WTC11 (cell line): ENCODE data around the gene TSPAN18. TPM values are rescaled to one million over a fixed set of nuclear protein-coding genes. Genes with fewer than 3 reads are reported as not detected.
A peak's percentile ranks its signal among the peaks of the same experiment; 100 is the strongest.

Experiments used
- ATAC-seq: fragments of 200-7000 bp; cut with Tn5 transposase; 2 replicates; pipeline ENCODE4 v1.10.0; 2021; ENCODE audit warnings: mild to moderate bottlenecking, moderate library complexity
- CTCF ChIA-PET: fragments of 300-600 bp; sonication (Branson Sonifier 250); formaldehyde crosslinking; loops from one replicate; lab custom pipeline; 2021; ENCODE audit warnings: antibody characterized with exemption; lab: Charles Lee
- POLR2A ChIA-PET: fragments of 350-600 bp; sonication (Branson Sonifier 250); formaldehyde crosslinking; loops from one replicate; lab custom pipeline; 2021; ENCODE audit warnings: antibody characterized with exemption; lab: Charles Lee
- DNase-seq: peaks from one replicate; pipeline ENCODE4 v3.0.0; 2021; ENCODE audit warnings: low spot score
- H3K27ac Mint-ChIP-seq: 2 replicates; pipeline ENCODE4 v1.8.0; 2021; ENCODE audit warnings: mixed read lengths
- H3K27me3 Mint-ChIP-seq: 2 replicates; pipeline ENCODE4 v1.8.0; 2021; ENCODE audit warnings: low read depth, mild to moderate bottlenecking, moderate library complexity, mixed read lengths
- H3K36me3 Mint-ChIP-seq: 2 replicates; pipeline ENCODE4 v1.8.0; 2021; ENCODE audit warnings: mixed read lengths
- H3K4me1 Mint-ChIP-seq: 2 replicates; pipeline ENCODE4 v1.8.0; 2022; ENCODE audit warnings: mixed read lengths
- H3K4me3 Mint-ChIP-seq: 2 replicates; pipeline ENCODE4 v1.8.0; 2021; ENCODE audit warnings: mild to moderate bottlenecking, moderate library complexity, mixed read lengths
- H3K9me3 Mint-ChIP-seq: 2 replicates; pipeline ENCODE4 v1.8.0; 2021; ENCODE audit warnings: mixed read lengths
- ETV6 ChIP-seq: sonication (generic); formaldehyde crosslinking; IDR thresholded peaks from 2 replicates; pipeline ENCODE4 v1.8.1; 2022; ENCODE audit warnings: mild to moderate bottlenecking, missing genetic modification reagents
- FOXP1 ChIP-seq: sonication (generic); formaldehyde crosslinking; IDR thresholded peaks from 2 replicates; pipeline ENCODE4 v1.8.0; 2022; ENCODE audit warnings: missing genetic modification reagents, mild to moderate bottlenecking, moderate library complexity, borderline replicate concordance
- TCF7 ChIP-seq: sonication (generic); formaldehyde crosslinking; IDR thresholded peaks from 2 replicates; pipeline ENCODE4 v1.8.0; 2022; ENCODE audit warnings: mild to moderate bottlenecking, low read depth, missing genetic modification reagents, moderate library complexity
- ZNF138 ChIP-seq: sonication (generic); formaldehyde crosslinking; conservative IDR thresholded peaks from 2 replicates; pipeline ENCODE4 v1.8.1; 2022; ENCODE audit warnings: mild to moderate bottlenecking, moderate library complexity, missing genetic modification reagents
- ZNF263 ChIP-seq: sonication (generic); formaldehyde crosslinking; IDR thresholded peaks from 2 replicates; pipeline ENCODE4 v1.8.1; 2022; ENCODE audit warnings: low read depth, mild to moderate bottlenecking, moderate library complexity, missing genetic modification reagents
- total RNA-seq: library from RNA; stranded (reverse); gene quantifications from 3 replicates; pipeline ENCODE4 v1.2.3, GENCODE V29; 2021
- TF ChIP-seq, protein P1 (sequence below): fragments of 250-450 bp; sonication (Bioruptor Pico); conservative IDR thresholded peaks from 2 replicates; pipeline ENCODE4 v1.9.0; 2021; ENCODE audit warnings: mild to moderate bottlenecking
- TF ChIP-seq, protein P2 (sequence below): fragments of 250-450 bp; sonication (Bioruptor Pico); IDR thresholded peaks from 2 replicates; pipeline ENCODE4 v1.9.0; 2021; ENCODE audit warnings: mild to moderate bottlenecking, borderline replicate concordance
- TF ChIP-seq, protein P3 (sequence below): fragments of 200-600 bp; IDR thresholded peaks from 2 replicates; pipeline ENCODE4 v1.8.0; 2022; ENCODE audit warnings: antibody characterized with exemption
- TF ChIP-seq, protein P4 (sequence below): sonication (generic); formaldehyde crosslinking; IDR thresholded peaks from 2 replicates; pipeline ENCODE4 v1.8.1; 2023; ENCODE audit warnings: mild to moderate bottlenecking, moderate library complexity, missing genetic modification reagents
- TF ChIP-seq, protein P5 (sequence below): fragments of 250-450 bp; sonication (Bioruptor Pico); IDR thresholded peaks from 2 replicates; pipeline ENCODE4 v1.9.0; 2021; ENCODE audit warnings: mild to moderate bottlenecking
- TF ChIP-seq, protein P6 (sequence below): fragments of 250-450 bp; sonication (Bioruptor Pico); IDR thresholded peaks from 2 replicates; pipeline ENCODE4 v1.9.0; 2021; ENCODE audit warnings: moderate library complexity, mild to moderate bottlenecking, inconsistent platforms, borderline replicate concordance

The TSPAN18 gene
- total RNA-seq, 1 experiment from 2014 or later: 44.7 TPM

DNA sequence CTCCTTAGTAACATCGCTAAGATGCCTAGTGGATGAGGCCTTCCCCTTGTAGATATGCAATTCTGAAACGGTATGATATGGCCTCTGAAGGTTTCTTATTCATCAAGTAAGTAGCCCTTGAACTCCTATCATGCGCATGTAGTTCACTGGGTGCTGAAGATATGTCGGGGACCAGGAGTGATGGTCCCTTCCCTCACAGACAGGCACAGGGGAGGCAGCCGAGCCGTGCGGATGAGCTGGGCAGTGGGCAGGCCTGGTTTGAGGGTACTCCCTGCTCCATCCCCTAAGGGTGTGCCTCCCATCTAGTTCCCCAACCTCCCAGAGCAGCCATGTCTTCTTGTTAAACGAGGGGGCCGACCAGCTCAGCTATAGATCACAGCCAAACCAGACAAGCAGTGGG is 183.8 kb downstream of the TSPAN18 start (continued):
- TF ChIP-seq, protein P1, sequence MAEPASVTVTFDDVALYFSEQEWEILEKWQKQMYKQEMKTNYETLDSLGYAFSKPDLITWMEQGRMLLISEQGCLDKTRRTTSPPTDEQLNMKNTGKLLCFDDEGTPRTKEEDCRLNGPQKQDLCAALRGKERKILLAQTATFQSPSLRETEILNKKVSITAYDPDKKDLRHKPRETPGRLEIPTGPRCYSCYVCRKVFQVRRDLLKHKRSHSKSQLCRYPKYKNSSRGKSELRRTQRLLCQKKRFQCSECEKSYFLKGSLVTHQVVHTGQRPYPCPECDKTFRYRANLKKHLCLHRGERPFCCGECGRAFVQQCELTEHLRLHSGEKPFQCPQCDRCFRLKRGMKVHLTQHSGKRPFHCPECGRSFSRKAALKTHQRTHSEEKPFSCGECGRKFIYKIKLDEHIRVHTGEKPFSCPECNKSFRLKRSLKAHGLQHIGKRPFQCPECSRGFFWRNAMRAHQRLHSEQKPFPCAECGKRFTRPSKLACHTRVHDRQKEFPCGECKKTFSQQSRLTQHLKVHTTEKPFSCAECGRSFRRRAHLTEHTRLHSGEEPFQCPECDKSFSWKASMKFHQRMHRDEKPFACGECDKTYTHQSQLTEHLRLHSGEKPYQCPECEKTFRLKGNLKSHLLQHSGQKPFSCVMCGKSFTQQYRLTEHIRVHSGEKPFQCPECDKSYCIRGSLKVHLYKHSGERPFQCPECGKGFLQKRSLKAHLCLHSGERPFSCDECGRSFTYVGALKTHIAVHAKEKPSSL (CRISPR knock-in tag): no peak
- no peak for TF ChIP-seq ZNF263 (CRISPR knock-in tag)
- TF ChIP-seq FOXP1 (CRISPR knock-in tag): no peak
- TF ChIP-seq, protein P2, sequence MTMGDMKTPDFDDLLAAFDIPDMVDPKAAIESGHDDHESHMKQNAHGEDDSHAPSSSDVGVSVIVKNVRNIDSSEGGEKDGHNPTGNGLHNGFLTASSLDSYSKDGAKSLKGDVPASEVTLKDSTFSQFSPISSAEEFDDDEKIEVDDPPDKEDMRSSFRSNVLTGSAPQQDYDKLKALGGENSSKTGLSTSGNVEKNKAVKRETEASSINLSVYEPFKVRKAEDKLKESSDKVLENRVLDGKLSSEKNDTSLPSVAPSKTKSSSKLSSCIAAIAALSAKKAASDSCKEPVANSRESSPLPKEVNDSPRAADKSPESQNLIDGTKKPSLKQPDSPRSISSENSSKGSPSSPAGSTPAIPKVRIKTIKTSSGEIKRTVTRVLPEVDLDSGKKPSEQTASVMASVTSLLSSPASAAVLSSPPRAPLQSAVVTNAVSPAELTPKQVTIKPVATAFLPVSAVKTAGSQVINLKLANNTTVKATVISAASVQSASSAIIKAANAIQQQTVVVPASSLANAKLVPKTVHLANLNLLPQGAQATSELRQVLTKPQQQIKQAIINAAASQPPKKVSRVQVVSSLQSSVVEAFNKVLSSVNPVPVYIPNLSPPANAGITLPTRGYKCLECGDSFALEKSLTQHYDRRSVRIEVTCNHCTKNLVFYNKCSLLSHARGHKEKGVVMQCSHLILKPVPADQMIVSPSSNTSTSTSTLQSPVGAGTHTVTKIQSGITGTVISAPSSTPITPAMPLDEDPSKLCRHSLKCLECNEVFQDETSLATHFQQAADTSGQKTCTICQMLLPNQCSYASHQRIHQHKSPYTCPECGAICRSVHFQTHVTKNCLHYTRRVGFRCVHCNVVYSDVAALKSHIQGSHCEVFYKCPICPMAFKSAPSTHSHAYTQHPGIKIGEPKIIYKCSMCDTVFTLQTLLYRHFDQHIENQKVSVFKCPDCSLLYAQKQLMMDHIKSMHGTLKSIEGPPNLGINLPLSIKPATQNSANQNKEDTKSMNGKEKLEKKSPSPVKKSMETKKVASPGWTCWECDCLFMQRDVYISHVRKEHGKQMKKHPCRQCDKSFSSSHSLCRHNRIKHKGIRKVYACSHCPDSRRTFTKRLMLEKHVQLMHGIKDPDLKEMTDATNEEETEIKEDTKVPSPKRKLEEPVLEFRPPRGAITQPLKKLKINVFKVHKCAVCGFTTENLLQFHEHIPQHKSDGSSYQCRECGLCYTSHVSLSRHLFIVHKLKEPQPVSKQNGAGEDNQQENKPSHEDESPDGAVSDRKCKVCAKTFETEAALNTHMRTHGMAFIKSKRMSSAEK: no peak

DNA sequence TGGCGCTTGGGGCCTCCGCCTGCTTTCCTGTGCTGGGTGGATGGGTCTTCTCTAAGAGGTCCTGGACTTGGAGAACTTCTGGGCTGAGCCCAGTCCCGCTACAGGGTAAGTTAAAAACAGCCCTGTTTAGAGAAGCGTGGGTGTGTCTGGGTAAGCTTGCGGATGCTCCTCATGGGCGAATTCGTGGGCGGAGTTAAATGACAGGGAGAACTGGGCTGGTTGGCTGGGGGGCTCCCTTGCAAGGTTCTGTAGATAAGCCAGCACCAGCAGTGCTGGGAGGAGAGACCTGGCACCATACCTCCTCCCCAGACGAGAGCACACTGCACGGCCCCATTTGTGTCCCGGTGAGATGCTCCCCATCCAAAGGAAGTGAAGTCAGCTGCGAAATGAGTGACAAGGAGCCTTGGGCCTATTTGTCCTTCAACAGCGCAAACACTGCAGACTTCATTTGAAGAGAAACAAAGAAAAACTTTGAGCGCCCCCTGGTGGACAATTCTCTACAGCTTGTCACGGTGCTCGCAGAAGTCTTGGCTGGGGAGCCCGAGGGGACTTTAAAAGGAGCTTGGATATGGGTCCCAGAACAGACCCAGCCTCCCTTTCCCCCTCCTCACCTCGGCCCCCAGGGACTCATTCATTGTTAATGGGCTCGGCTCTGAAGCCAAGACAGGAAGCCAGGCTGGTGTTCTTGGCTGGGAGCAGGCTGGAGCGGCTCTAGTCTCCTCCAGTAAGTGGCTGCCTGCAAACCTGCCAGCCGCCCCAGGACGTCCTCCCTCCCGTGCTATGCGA is 184.5 kb downstream of the TSPAN18 start:
- DNase-seq: peak; percentile 94
- TF ChIP-seq, protein P3, sequence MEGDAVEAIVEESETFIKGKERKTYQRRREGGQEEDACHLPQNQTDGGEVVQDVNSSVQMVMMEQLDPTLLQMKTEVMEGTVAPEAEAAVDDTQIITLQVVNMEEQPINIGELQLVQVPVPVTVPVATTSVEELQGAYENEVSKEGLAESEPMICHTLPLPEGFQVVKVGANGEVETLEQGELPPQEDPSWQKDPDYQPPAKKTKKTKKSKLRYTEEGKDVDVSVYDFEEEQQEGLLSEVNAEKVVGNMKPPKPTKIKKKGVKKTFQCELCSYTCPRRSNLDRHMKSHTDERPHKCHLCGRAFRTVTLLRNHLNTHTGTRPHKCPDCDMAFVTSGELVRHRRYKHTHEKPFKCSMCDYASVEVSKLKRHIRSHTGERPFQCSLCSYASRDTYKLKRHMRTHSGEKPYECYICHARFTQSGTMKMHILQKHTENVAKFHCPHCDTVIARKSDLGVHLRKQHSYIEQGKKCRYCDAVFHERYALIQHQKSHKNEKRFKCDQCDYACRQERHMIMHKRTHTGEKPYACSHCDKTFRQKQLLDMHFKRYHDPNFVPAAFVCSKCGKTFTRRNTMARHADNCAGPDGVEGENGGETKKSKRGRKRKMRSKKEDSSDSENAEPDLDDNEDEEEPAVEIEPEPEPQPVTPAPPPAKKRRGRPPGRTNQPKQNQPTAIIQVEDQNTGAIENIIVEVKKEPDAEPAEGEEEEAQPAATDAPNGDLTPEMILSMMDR: peak; percentile 87
- no peak for TF ChIP-seq ZNF138 (CRISPR knock-in tag)
- TF ChIP-seq, protein P4, sequence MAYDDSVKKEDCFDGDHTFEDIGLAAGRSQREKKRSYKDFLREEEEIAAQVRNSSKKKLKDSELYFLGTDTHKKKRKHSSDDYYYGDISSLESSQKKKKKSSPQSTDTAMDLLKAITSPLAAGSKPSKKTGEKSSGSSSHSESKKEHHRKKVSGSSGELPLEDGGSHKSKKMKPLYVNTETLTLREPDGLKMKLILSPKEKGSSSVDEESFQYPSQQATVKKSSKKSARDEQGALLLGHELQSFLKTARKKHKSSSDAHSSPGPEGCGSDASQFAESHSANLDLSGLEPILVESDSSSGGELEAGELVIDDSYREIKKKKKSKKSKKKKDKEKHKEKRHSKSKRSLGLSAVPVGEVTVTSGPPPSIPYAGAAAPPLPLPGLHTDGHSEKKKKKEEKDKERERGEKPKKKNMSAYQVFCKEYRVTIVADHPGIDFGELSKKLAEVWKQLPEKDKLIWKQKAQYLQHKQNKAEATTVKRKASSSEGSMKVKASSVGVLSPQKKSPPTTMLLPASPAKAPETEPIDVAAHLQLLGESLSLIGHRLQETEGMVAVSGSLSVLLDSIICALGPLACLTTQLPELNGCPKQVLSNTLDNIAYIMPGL: no peak
- no peak for TF ChIP-seq ETV6 (CRISPR knock-in tag)
- TF ChIP-seq, protein P5, sequence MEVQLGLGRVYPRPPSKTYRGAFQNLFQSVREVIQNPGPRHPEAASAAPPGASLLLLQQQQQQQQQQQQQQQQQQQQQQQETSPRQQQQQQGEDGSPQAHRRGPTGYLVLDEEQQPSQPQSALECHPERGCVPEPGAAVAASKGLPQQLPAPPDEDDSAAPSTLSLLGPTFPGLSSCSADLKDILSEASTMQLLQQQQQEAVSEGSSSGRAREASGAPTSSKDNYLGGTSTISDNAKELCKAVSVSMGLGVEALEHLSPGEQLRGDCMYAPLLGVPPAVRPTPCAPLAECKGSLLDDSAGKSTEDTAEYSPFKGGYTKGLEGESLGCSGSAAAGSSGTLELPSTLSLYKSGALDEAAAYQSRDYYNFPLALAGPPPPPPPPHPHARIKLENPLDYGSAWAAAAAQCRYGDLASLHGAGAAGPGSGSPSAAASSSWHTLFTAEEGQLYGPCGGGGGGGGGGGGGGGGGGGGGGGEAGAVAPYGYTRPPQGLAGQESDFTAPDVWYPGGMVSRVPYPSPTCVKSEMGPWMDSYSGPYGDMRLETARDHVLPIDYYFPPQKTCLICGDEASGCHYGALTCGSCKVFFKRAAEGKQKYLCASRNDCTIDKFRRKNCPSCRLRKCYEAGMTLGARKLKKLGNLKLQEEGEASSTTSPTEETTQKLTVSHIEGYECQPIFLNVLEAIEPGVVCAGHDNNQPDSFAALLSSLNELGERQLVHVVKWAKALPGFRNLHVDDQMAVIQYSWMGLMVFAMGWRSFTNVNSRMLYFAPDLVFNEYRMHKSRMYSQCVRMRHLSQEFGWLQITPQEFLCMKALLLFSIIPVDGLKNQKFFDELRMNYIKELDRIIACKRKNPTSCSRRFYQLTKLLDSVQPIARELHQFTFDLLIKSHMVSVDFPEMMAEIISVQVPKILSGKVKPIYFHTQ: no peak
- no peak for TF ChIP-seq TCF7 (CRISPR knock-in tag)
- TF ChIP-seq, protein P6, sequence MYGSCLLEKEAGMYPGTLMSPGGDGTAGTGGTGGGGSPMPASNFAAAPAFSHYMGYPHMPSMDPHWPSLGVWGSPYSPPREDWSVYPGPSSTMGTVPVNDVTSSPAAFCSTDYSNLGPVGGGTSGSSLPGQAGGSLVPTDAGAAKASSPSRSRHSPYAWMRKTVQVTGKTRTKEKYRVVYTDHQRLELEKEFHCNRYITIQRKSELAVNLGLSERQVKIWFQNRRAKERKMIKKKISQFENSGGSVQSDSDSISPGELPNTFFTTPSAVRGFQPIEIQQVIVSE: no peak
- TF ChIP-seq, all 79 proteins: peak for 1
- peak; percentile 74 for ATAC-seq
- H3K27ac Mint-ChIP-seq: no peak overlapping the region
- H3K27me3 Mint-ChIP-seq: no peaks in the 10 kb centered on the region
- H3K4me1 Mint-ChIP-seq: peaks cover 36% of the 10 kb centered on the region
- H3K9me3 Mint-ChIP-seq: no peaks in the 10 kb centered on the region
- ChIA-PET CTCF (interaction anchor here (0.6 to 8.2 kb wide), 94 partner anchors 9 to 778 kb away, joined by 3 to 135 read pairs (median 6); partner anchors contain the start of genes CD82 and TSPAN18), POLR2A (interaction anchor here (0.6 to 1.1 kb wide), 4 partner anchors 10 to 184 kb away, joined by 3 to 5 read pairs (median 4); no protein-coding TSS in a partner anchor)
- no peaks in the 10 kb centered on the region for H3K36me3 Mint-ChIP-seq
- peak overlapping the region; percentile 54 for H3K4me3 Mint-ChIP-seq
